GM12878 (cell line): ENCODE data around the gene TOB2.

Experiments
- ASH2L ChIP-seq: fragments of 300-600, 200-600 bp; sonication (generic); IDR thresholded peaks from 2 replicates; pipeline ENCODE4 v1.6.1; 2017; ENCODE audit warnings: low read depth, mild to moderate bottlenecking, borderline replicate concordance
- CTCF ChIP-seq, 3 experiments: IDR thresholded peaks in 2 of 3; conservative IDR thresholded peaks in 1 of 3; 2 replicates each; pipeline ENCODE4 v1.5.1; 2011; ENCODE audit warnings: low read depth in 3 of 3, low read length in 3 of 3, mild to moderate bottlenecking in 3 of 3, control low read depth in 2 of 3, moderate library complexity in 2 of 3, inconsistent platforms in 1 of 3, mixed read lengths in 1 of 3; ENCODE audit not compliant: control insufficient read depth in 2 of 3, insufficient read depth in 1 of 3; ENCODE audit errors: extremely low read depth in 1 of 3
- EP300 ChIP-seq, 2 experiments: fragments of 150-350 bp in 1 of 2; IDR thresholded peaks; 2 replicates each; pipeline ENCODE4 v1.6.1; 2011 to 2012; ENCODE audit warnings: low read depth in 2 of 2, low read length in 2 of 2, borderline replicate concordance in 1 of 2, improper control_type of control experiment in 1 of 2, inconsistent platforms in 1 of 2; ENCODE audit not compliant: control insufficient read depth in 1 of 2
- EZH2 ChIP-seq: IDR thresholded peaks from 2 replicates; pipeline ENCODE4 v1.6.1; 2012; ENCODE audit warnings: low read depth, mild to moderate bottlenecking, control low read depth, inconsistent platforms, low read length, borderline replicate concordance; ENCODE audit not compliant: control insufficient read depth
- RCOR1 ChIP-seq: conservative IDR thresholded peaks from 2 replicates; pipeline ENCODE4 v1.6.1; 2012; ENCODE audit warnings: low read depth, low read length, improper control_type of control experiment
- SP1 ChIP-seq: IDR thresholded peaks from one replicate; pipeline ENCODE4 v1.6.1; 2011; ENCODE audit warnings: low read depth, low read length
- TF ChIP-seq, protein P1 (sequence below): fragments of 450-650 bp; IDR thresholded peaks from 2 replicates; pipeline ENCODE4 v1.6.1; 2017; ENCODE audit warnings: antibody characterized with exemption, mild to moderate bottlenecking, moderate library complexity

DNA sequence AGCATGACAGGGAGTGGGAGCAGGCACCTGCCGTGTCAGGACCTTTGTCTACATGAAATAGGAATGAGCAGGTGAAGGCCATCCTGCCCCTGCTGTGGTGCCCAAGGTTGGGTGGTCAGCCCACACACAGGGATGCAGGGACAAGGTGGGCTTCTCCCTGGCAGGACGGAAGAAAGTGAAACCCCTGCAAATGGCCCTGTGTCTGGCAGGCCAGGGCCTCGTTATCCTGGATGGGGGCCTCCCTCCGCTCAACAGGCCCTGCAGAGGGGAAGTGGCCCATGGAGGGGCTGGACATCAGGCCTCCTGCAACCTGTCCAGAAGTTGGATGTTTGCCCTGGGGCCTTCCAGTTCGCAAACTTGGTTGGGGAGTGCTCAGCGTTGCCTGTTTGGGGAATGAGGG, 14.9 kb downstream of the TOB2 start:
- TF ChIP-seq EZH2 = no peak
- TF ChIP-seq SP1 = no peak
- TF ChIP-seq ASH2L = no peak
- no peak for TF ChIP-seq EP300 (IDR thresholded peaks at IDR 0.05; ENCODE audit: borderline replicate concordance in 1 of 2, control insufficient read depth in 1 of 2, low read depth in 2 of 2, low read length in 2 of 2)
- no peak for TF ChIP-seq CTCF (IDR thresholded peaks at IDR 0.05 in 2 of 3, conservative IDR thresholded peaks at IDR 0.05 in 1 of 3; ENCODE audit: control insufficient read depth in 2 of 3, extremely low read depth in 1 of 3, insufficient read depth in 1 of 3, low read depth in 3 of 3, low read length in 3 of 3)
- TF ChIP-seq RCOR1 = no peak
- TF ChIP-seq, protein P1, sequence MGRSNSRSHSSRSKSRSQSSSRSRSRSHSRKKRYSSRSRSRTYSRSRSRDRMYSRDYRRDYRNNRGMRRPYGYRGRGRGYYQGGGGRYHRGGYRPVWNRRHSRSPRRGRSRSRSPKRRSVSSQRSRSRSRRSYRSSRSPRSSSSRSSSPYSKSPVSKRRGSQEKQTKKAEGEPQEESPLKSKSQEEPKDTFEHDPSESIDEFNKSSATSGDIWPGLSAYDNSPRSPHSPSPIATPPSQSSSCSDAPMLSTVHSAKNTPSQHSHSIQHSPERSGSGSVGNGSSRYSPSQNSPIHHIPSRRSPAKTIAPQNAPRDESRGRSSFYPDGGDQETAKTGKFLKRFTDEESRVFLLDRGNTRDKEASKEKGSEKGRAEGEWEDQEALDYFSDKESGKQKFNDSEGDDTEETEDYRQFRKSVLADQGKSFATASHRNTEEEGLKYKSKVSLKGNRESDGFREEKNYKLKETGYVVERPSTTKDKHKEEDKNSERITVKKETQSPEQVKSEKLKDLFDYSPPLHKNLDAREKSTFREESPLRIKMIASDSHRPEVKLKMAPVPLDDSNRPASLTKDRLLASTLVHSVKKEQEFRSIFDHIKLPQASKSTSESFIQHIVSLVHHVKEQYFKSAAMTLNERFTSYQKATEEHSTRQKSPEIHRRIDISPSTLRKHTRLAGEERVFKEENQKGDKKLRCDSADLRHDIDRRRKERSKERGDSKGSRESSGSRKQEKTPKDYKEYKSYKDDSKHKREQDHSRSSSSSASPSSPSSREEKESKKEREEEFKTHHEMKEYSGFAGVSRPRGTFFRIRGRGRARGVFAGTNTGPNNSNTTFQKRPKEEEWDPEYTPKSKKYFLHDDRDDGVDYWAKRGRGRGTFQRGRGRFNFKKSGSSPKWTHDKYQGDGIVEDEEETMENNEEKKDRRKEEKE = no peak
